ENCODE measurements around the gene AGRP.

The AGRP gene

GRCh38 chr16:67483731-67484525 is 581 bp upstream of the AGRP start:
- Histone ChIP-seq H3K36me3 (ENCODE audit: control insufficient read depth in 2 of 2, insufficient read depth in 1 of 2, low read length in 2 of 2) (peaks cover 0 to 19% of the 10 kb centered on the region in 2 experiments; a peak in 1 of 3 replicates), H3K27ac (ENCODE audit: extremely low read depth, low read depth, low read length) (no peak overlapping the region), H3K4me3 (ENCODE audit: low read depth, low read length) (no peak overlapping the region), H3K9me3 (ENCODE audit: control insufficient read depth, insufficient read depth, low read depth, low read length) (no peaks in the 10 kb centered on the region), H3K4me1 (ENCODE audit: control insufficient read depth, insufficient read depth, low read length) (no peaks in the 10 kb centered on the region)
- CTCF ChIA-PET, result interaction anchor here (0.6 to 0.9 kb wide), 3 partner anchors 12 to 266 kb away, joined by 3 to 4 read pairs (median 4); no protein-coding TSS in a partner anchor
- TF ChIP-seq ZNF157 (tag by site-specific recombination; IDR thresholded peaks at IDR 0.05) (no peak), ZNF311 (tag by site-specific recombination; IDR thresholded peaks at IDR 0.05; ENCODE audit: borderline replicate concordance) (no peak), ZNF837 (tag by site-specific recombination; IDR thresholded peaks at IDR 0.05) (no peak), OSR2 (tag by site-specific recombination; IDR thresholded peaks at IDR 0.05) (no peak), KLF8 (tag by site-specific recombination; IDR thresholded peaks at IDR 0.05) (no peak), ZNF785 (tag by site-specific recombination; IDR thresholded peaks at IDR 0.05) (no peak), ZNF558 (tag by site-specific recombination; IDR thresholded peaks at IDR 0.05) (no peak), GLIS1 (tag by site-specific recombination; IDR thresholded peaks at IDR 0.05) (no peak), HOXA7 (CRISPR knock-in tag; IDR thresholded peaks at IDR 0.05; ENCODE audit: borderline replicate concordance) (no peak), FEZF1 (tag by site-specific recombination; IDR thresholded peaks at IDR 0.05) (no peak), ZFP69B (tag by site-specific recombination; IDR thresholded peaks at IDR 0.05) (no peak), ZNF19 (tag by site-specific recombination; IDR thresholded peaks at IDR 0.05; ENCODE audit: low read depth) (no peak), ZNF302 (tag by site-specific recombination; IDR thresholded peaks at IDR 0.05; ENCODE audit: low read depth) (no peak)
- TF ChIP-seq, protein P1, sequence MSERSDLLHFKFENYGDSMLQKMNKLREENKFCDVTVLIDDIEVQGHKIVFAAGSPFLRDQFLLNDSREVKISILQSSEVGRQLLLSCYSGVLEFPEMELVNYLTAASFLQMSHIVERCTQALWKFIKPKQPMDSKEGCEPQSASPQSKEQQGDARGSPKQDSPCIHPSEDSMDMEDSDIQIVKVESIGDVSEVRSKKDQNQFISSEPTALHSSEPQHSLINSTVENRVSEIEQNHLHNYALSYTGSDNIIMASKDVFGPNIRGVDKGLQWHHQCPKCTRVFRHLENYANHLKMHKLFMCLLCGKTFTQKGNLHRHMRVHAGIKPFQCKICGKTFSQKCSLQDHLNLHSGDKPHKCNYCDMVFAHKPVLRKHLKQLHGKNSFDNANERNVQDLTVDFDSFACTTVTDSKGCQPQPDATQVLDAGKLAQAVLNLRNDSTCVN (tag by site-specific recombination; optimal IDR thresholded peaks at IDR 0.05), result no peak
- TF ChIP-seq, protein P2, sequence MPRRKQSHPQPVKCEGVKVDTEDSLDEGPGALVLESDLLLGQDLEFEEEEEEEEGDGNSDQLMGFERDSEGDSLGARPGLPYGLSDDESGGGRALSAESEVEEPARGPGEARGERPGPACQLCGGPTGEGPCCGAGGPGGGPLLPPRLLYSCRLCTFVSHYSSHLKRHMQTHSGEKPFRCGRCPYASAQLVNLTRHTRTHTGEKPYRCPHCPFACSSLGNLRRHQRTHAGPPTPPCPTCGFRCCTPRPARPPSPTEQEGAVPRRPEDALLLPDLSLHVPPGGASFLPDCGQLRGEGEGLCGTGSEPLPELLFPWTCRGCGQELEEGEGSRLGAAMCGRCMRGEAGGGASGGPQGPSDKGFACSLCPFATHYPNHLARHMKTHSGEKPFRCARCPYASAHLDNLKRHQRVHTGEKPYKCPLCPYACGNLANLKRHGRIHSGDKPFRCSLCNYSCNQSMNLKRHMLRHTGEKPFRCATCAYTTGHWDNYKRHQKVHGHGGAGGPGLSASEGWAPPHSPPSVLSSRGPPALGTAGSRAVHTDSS (tag by site-specific recombination; IDR thresholded peaks at IDR 0.05), result no peak
- POLR2A ChIA-PET, result no interaction called here

GRCh38 chr16:67482233-67482924 is 968 bp downstream of the AGRP start:
- CTCF ChIA-PET, result interaction anchor here (1.5 to 1.8 kb wide), 4 partner anchors 9 to 34 kb away, joined by 5 to 12 read pairs (median 8); no protein-coding TSS in a partner anchor
- TF ChIP-seq ZNF624 (tag by site-specific recombination; IDR thresholded peaks at IDR 0.05) (no peak), ZBTB1 (tag by site-specific recombination; IDR thresholded peaks at IDR 0.05) (no peak), ZBTB21 (tag by site-specific recombination; IDR thresholded peaks at IDR 0.05) (no peak), ZNF449 (tag by site-specific recombination; IDR thresholded peaks at IDR 0.05) (no peak), INSM2 (tag by site-specific recombination; IDR thresholded peaks at IDR 0.05) (no peak), TRIM28 (IDR thresholded peaks at IDR 0.05; ENCODE audit: borderline replicate concordance, low read length) (no peak)
- TF ChIP-seq, protein P3, sequence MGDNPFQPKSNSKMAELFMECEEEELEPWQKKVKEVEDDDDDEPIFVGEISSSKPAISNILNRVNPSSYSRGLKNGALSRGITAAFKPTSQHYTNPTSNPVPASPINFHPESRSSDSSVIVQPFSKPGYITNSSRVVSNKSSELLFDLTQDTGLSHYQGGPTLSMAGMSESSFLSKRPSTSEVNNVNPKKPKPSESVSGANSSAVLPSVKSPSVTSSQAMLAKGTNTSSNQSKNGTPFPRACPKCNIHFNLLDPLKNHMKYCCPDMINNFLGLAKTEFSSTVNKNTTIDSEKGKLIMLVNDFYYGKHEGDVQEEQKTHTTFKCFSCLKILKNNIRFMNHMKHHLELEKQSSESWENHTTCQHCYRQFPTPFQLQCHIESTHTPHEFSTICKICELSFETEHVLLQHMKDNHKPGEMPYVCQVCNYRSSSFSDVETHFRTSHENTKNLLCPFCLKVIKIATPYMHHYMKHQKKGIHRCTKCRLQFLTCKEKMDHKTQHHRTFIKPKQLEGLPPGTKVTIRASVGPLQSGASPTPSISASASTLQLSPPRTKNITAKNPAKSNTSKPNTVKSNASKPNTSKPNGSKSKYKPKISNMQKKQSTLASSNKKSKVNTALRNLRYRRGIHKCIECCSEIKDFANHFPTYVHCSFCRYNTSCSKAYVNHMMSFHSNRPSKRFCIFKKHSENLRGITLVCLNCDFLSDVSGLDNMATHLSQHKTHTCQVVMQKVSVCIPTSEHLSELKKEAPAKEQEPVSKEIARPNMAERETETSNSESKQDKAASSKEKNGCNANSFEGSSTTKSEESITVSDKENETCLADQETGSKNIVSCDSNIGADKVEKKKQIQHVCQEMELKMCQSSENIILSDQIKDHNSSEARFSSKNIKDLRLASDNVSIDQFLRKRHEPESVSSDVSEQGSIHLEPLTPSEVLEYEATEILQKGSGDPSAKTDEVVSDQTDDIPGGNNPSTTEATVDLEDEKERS (tag by site-specific recombination; IDR thresholded peaks at IDR 0.05), result no peak
- TF ChIP-seq, protein P1 (tag by site-specific recombination; optimal IDR thresholded peaks at IDR 0.05), result no peak

More at GRCh38 chr16:67482233-67482924, 968 bp downstream of the AGRP start:
- Histone ChIP-seq H3K27ac (ENCODE audit: extremely low read depth, low read depth, low read length) (no peak overlapping the region), H3K4me3 (ENCODE audit: low read depth, low read length) (no peak overlapping the region), H3K36me3 (ENCODE audit: control insufficient read depth in 2 of 2, insufficient read depth in 1 of 2, low read length in 2 of 2) (peaks cover 0 to 24% of the 10 kb centered on the region in 2 experiments; a peak in 1 of 3 replicates), H3K4me1 (ENCODE audit: control insufficient read depth, insufficient read depth, low read length) (no peaks in the 10 kb centered on the region), H3K9me3 (ENCODE audit: control insufficient read depth, insufficient read depth, low read depth, low read length) (no peaks in the 10 kb centered on the region)
- POLR2A ChIA-PET, result no interaction called here

Measured in HEK293 (cell line).